Psoas muscle (tissue), 8 donors: ENCODE results near the gene INO80C. TPM values are rescaled to one million over a fixed set of nuclear protein-coding genes. Genes with fewer than 3 reads are reported as not detected.

Experiments used
- ATAC-seq, 4 donors: fragments of 200-7000 bp; cut with Tn5 transposase; one replicate each; pipeline ENCODE4 v1.9.1; 2020; ENCODE audit warnings: moderate library complexity in 3 of 4, mild to moderate bottlenecking in 2 of 4
- DNase-seq, 2 donors: peaks; one replicate each; pipeline ENCODE4 v3.0.0-alpha.2; 2020
- H3K27ac ChIP-seq: fragments of 200-600 bp; one replicate; pipeline ENCODE4 v1.8.0; 2022
- H3K27me3 ChIP-seq, 3 donors: fragments of 200-600 bp in 1 of 3; one replicate each; pipeline versions ENCODE4 v1.6.1 to v1.8.0; 2013 to 2022; ENCODE audit warnings: low read length in 2 of 3, mild to moderate bottlenecking in 2 of 3, moderate library complexity in 1 of 3; ENCODE audit not compliant: insufficient read depth in 3 of 3
- H3K36me3 ChIP-seq, 2 donors: fragments of 200-600 bp in 1 of 2; one replicate each; pipeline versions ENCODE4 v1.6.1 to v1.8.0; 2013 to 2022; ENCODE audit warnings: low read depth in 1 of 2, mild to moderate bottlenecking in 1 of 2, moderate library complexity in 1 of 2; ENCODE audit not compliant: insufficient read depth in 1 of 2
- H3K4me1 ChIP-seq: fragments of 200-600 bp; one replicate; pipeline ENCODE4 v1.8.0; 2022
- H3K4me3 ChIP-seq: fragments of 200-600 bp; one replicate; pipeline ENCODE4 v1.8.0; 2022; ENCODE audit warnings: mild to moderate bottlenecking
- H3K9me3 ChIP-seq: fragments of 200-600 bp; one replicate; pipeline ENCODE4 v1.8.0; 2022
- CTCF ChIP-seq: fragments of 200-600 bp; IDR thresholded peaks from one replicate; pipeline ENCODE4 v1.8.0; 2022; ENCODE audit warnings: antibody characterized with exemption
- WGBS, 3 donors: extraction: QIAGEN DNeasy Blood & Tissue Kit; methylation state at CpG; one replicate each; pipeline versions ENCODE4 v1.1.6 to v1.1.7; 2013; 5-methylcytosine and 5-hydroxymethylcytosine counted together
- intact Hi-C, 2 donors: fragments of 100-400 bp; cut with DNase I; formaldehyde crosslinking; loops; one replicate each; pipeline versions ENCODE4 v1.11.0 to v1.14.2; 2022
- polyA plus RNA-seq, 3 donors: library from polyadenylated mRNA; stranded (reverse); fragments of 200-250 nt; gene quantifications; one replicate each; pipeline ENCODE4 v1.2.3, GENCODE V29; 2013
- total RNA-seq, 4 donors: library from RNA; stranded (reverse); fragmentation: NEBNext Ultra II Directional in 2 of 4; extraction: Animal tissue kit (Norgen Biotek cat#: 25700) in 2 of 4; gene quantifications; one replicate each; pipeline versions ENCODE4 v1.2.1 to v1.2.4, GENCODE V29; 2021 to 2023
- donor health status: healthy with polysubstance abuse.
- donor health status: DM: no; HTN: no; CAD: no; lungs with moderate emphysema.
- donor health status: Bipolar disorder and iron deficiency.
- donor health status: healthy.
- donor health status: DM: yes; HTN: yes; CAD: no.
- donor health status: DM: no; HTN: no; CAD: no.
- donor health status: DM: no; HTN: no; CAD: no.
- donor health status: DM: yes; HTN: yes; CAD: no.

INO80C gene
- total and polyA plus RNA-seq, 7 donors, result 14.4 to 26.7 (median 21.1) TPM

DNA sequence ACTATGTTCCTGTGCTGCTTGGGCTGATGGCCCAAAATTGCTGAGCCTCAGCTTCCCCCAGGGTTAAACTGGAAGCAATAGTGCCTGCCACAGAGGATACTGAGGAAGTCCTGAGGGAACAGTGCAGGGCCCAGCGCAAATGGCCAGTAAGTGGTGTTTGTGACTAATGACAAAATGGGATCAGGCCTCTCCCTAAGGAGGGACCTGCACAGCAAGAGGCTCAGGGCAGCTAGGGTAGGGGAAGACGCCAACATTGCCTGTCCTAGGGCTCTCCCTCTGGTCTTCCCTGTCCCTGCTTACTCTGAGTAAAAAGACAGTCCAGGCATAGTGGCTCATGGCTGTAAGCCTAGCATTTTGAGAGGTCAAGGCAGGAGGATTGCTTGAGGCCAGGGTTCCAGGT lies 37.8 kb downstream of the INO80C start:
- intact Hi-C loops, result loop anchor here in 1 of 2 donors (10.0 kb wide), 1 partner anchor 275 kb away; no protein-coding TSS in a partner anchor
- H3K27me3 ChIP-seq, result no peaks in the 10 kb centered on the region
- no peak for TF ChIP-seq CTCF
- DNase-seq (no peak), ATAC-seq (no peak)
- peaks cover 4% of the 10 kb centered on the region for H3K4me1 ChIP-seq
- WGBS, 3 donors, result 50 to 90% (median 89%) methylated on average over 2 of the region's 2 CpGs
- H3K4me3 ChIP-seq, result no peak overlapping the region
- no peaks in the 10 kb centered on the region for H3K9me3 ChIP-seq
- no peak overlapping the region for H3K27ac ChIP-seq
- no peaks in the 10 kb centered on the region for H3K36me3 ChIP-seq

DNA sequence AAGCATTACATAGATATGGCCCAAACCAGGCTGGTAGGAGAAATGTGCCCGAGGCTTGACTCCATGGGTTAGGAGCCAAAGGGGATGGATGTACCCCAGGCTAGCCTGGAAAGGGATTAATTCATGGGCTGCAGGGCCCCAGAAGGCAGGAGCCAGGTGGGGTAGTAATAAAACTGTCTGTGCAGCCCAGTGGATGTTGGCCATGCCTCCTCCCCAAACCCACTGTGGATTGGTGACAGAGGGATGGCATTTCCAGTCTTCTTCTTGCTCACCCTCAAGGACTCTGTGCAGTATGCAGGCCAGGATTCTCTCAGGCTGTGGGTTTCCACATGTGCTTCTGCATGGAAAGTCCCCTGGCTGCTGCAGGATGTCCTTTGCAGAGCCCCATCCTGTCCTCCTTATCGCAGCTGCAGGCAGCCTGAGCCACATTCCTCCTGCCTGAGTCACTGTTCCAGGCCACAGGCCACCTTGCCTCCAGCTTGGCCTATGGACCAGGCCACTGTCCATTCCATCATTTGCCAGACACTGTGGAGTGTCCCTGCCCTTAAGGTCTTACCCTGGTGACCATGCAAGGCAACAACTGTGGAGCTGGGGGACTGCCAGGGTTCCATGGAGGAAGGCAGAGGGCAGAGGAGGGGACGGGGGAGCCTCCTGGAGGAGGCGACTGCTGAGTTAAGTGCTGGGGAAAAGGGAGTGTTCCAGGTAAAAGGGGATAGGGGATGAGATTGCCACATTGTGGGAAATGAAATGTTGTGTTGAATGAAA lies 38.9 kb downstream of the INO80C start:
- intact Hi-C loops, result loop anchor here in 1 of 2 donors (10.0 kb wide), 1 partner anchor 276 kb away; no protein-coding TSS in a partner anchor
- H3K4me1 ChIP-seq, result peaks cover 4% of the 10 kb centered on the region

DNA sequence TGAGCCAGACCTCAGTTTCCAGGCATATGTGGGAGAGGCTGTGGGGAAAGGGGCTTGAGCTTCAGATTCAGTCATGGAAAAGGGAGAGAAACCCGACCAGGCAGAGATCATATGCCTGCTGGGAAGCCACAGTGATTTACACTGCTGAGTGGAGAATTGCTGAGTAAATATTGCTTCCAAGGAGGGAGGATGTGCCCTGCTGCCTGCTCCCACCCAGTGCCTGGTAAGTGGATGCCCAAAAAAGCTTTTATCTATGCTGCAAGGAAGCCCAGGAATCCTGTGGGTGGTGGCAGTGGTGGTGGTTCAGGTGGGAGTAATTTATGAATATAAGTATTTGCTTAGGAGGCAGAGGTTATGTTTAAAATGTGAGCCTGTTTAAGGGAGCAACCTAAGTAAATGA lies 39.5 kb downstream of the INO80C start:
- DNase-seq (no peak), ATAC-seq (no peak)
- H3K9me3 ChIP-seq, result no peaks in the 10 kb centered on the region
- H3K4me1 ChIP-seq, result peaks cover 4% of the 10 kb centered on the region
- intact Hi-C loops, result loop anchor here in 1 of 2 donors (10.0 kb wide), 1 partner anchor 277 kb away; no protein-coding TSS in a partner anchor
- no peaks in the 10 kb centered on the region for H3K36me3 ChIP-seq
- peak overlapping the region; percentile 47 for H3K27ac ChIP-seq
- no peak for TF ChIP-seq CTCF
- H3K4me3 ChIP-seq, result no peak overlapping the region
- 59 to 79% (median 67%) methylated on average over 1 of the region's 1 CpG for WGBS, 3 donors
- H3K27me3 ChIP-seq, result no peaks in the 10 kb centered on the region

More for the DNA sequence above, 38.9 kb downstream of the INO80C start:
- WGBS, 3 donors, result 32 to 48% (median 46%) methylated on average over 4 of the region's 4 CpGs
- H3K9me3 ChIP-seq, result no peaks in the 10 kb centered on the region
- H3K4me3 ChIP-seq, result no peak overlapping the region
- H3K36me3 ChIP-seq, result no peaks in the 10 kb centered on the region
- no peak for TF ChIP-seq CTCF
- no peaks in the 10 kb centered on the region for H3K27me3 ChIP-seq
- DNase-seq, result peak; percentile 35 to 68
- peak; percentile 72 to 85 (median 79) for ATAC-seq
- H3K27ac ChIP-seq, result peak overlapping the region; percentile 47

DNA sequence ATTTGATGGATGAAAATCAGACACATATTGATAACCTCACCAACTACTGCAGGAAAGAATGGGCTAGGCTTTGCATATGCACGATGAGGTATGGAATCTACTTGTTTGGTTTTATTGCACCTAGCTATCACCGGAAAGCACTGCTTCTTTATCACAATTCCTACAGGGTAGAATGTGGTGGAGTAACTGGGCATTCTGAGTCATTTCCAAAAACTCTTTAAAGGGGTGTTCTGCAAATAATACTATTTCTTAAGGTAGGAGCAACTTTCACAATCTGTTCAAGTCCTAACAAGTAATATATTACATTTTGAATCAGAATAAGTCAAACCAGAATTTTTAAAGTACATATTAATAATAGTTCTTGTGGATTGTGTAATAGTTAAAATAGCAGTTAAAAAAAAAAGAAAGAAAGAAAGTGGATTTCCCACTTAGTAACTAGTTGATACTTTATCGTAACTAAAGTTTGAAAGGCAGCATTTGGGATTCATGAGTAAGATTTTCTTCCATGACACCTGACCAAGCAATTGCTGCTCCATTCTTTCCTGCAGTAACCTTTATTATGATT lies 40.5 kb downstream of the INO80C start:
- TF ChIP-seq CTCF, result no peak
- no peaks in the 10 kb centered on the region for H3K36me3 ChIP-seq
- no peak overlapping the region for H3K4me3 ChIP-seq
- peaks cover 4% of the 10 kb centered on the region for H3K4me1 ChIP-seq
- ATAC-seq (no peak), DNase-seq (no peak)
- 92 to 97% (median 94%) methylated on average over 3 of the region's 3 CpGs for WGBS, 3 donors
- H3K9me3 ChIP-seq, result no peaks in the 10 kb centered on the region
- intact Hi-C loops, result loop anchor here in 1 of 2 donors (10.0 kb wide), 1 partner anchor 278 kb away; no protein-coding TSS in a partner anchor
- no peaks in the 10 kb centered on the region for H3K27me3 ChIP-seq
- H3K27ac ChIP-seq, result no peak overlapping the region
